Testis (tissue), 2 donors: ENCODE results near the gene MCCC2.

Experiments used
- CTCF ChIP-seq, 3 experiments: fragments of 450-650 bp in 2 of 3; fragments of 200-600 bp in 1 of 3; sonication (generic) in 1 of 3; IDR thresholded peaks; one replicate each; pipeline ENCODE4 v1.5.1; 2016 to 2019; ENCODE audit warnings: antibody characterized with exemption in 3 of 3, mild to moderate bottlenecking in 2 of 3, moderate library complexity in 1 of 3
- POLR2A ChIP-seq: fragments of 450-650 bp; IDR thresholded peaks from one replicate; pipeline ENCODE4 v1.6.1; 2017; ENCODE audit warnings: antibody characterized with exemption, mild to moderate bottlenecking, moderate library complexity

- no peak for TF ChIP-seq CTCF (IDR thresholded peaks at IDR 0.05)
- TF ChIP-seq POLR2A: no peak
Measured at GRCh38 chr5:71700803-71701202, 113.7 kb downstream of the MCCC2 start.
